NT2/D1 (cell line): ENCODE data around the gene C10orf53.

ENCODE experiments used
- DNase-seq: peaks from one replicate; pipeline ENCODE4 v3.0.0-alpha.2; 2011; ENCODE audit warnings: low read depth, low spot score
- H3K27me3 ChIP-seq: 2 replicates; pipeline ENCODE4 v1.6.0; 2011; ENCODE audit warnings: mild to moderate bottlenecking; ENCODE audit not compliant: insufficient read length, insufficient read depth
- H3K36me3 ChIP-seq: 2 replicates; pipeline ENCODE4 v1.6.1; 2011; ENCODE audit warnings: mild to moderate bottlenecking, low read length, mixed read lengths; ENCODE audit not compliant: insufficient read depth, insufficient read length
- H3K4me1 ChIP-seq: 2 replicates; pipeline ENCODE4 v1.5.1; 2011; ENCODE audit not compliant: insufficient read depth, insufficient read length
- H3K4me3 ChIP-seq: 2 replicates; pipeline ENCODE4 v1.5.1; 2011; ENCODE audit warnings: low read depth; ENCODE audit not compliant: insufficient read length
- H3K9ac ChIP-seq: 2 replicates; pipeline ENCODE4 v1.6.0; 2011; ENCODE audit warnings: low read depth; ENCODE audit not compliant: insufficient read length
- H3K9me3 ChIP-seq: 2 replicates; pipeline ENCODE4 v1.5.1; 2011; ENCODE audit warnings: mild to moderate bottlenecking, low read length; ENCODE audit not compliant: insufficient read depth
- SUZ12 ChIP-seq: IDR thresholded peaks from 2 replicates; pipeline ENCODE4 v1.6.1; 2011; ENCODE audit not compliant: insufficient read length, insufficient read depth; ENCODE audit errors: extremely low read depth
- YY1 ChIP-seq: IDR thresholded peaks from 2 replicates; pipeline ENCODE4 v1.6.1; 2011; ENCODE audit not compliant: insufficient read length, insufficient read depth
- ZNF274 ChIP-seq: IDR thresholded peaks from 2 replicates; pipeline ENCODE4 v1.6.1; 2011; ENCODE audit warnings: mild to moderate bottlenecking, low read depth, low read length

The C10orf53 gene

DNA sequence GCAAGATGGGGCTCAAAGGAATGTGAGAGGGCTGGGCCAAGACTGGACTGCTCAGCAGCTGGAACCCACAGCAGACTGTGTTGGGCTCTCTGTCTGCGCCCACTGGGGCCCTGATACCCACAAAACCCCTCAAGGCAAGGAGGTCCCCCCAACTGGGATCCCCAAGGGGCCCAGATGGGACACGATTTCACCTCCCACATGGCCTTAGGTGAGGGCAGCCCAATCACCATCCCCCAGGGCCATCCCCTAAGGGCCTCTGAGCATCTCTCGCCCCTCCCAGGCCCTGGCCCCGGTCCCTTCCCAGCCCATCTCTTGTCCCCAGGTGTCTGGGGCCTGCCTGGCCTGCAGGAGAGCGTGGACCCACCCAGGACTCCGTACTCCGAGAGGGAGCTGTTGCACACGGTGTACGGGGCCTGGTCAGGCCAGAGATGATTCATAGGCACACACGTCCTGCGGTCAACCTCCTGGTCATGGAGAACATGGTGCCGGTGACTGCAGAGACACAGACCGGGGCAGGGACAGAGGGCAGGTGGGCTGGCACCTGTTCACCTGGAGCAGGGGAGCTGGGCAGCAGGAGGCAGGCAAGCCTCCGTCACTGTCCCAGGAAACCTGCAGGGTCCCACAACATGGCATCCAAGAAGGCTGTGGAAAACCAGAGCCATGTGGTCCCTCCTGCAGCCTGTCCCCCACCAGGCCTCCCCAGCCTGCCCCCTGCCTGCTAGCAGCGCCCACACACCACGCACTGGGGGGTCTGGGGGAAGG is 61.1 kb downstream of the C10orf53 start:
- no peak for TF ChIP-seq SUZ12
- no peak for TF ChIP-seq YY1
- TF ChIP-seq ZNF274: no peak
- Histone ChIP-seq H3K27me3 (no peaks in the 10 kb centered on the region), H3K4me3 (no peak overlapping the region), H3K9me3 (no peaks in the 10 kb centered on the region), H3K4me1 (no peaks in the 10 kb centered on the region), H3K36me3 (peaks cover 22% of the 10 kb centered on the region), H3K9ac (no peak overlapping the region)
- DNase-seq: no peak

- Histone ChIP-seq H3K36me3 (peaks cover 22% of the 10 kb centered on the region), H3K9ac (no peak overlapping the region), H3K27me3 (no peaks in the 10 kb centered on the region), H3K4me3 (no peak overlapping the region), H3K4me1 (no peaks in the 10 kb centered on the region), H3K9me3 (no peaks in the 10 kb centered on the region)
- TF ChIP-seq ZNF274 (no peak), SUZ12 (no peak), YY1 (no peak)
- no peak for DNase-seq
Observed at GRCh38 chr10:49741108-49741995, 61.9 kb downstream of the C10orf53 start.

GRCh38 chr10:49742683-49743463 is 63.4 kb downstream of the C10orf53 start:
- TF ChIP-seq YY1 (no peak), SUZ12 (no peak), ZNF274 (no peak)
- Histone ChIP-seq H3K27me3 (no peaks in the 10 kb centered on the region), H3K36me3 (peaks cover 25% of the 10 kb centered on the region), H3K9me3 (no peaks in the 10 kb centered on the region), H3K4me1 (no peaks in the 10 kb centered on the region), H3K4me3 (no peak overlapping the region), H3K9ac (no peak overlapping the region)
- no peak for DNase-seq

DNA sequence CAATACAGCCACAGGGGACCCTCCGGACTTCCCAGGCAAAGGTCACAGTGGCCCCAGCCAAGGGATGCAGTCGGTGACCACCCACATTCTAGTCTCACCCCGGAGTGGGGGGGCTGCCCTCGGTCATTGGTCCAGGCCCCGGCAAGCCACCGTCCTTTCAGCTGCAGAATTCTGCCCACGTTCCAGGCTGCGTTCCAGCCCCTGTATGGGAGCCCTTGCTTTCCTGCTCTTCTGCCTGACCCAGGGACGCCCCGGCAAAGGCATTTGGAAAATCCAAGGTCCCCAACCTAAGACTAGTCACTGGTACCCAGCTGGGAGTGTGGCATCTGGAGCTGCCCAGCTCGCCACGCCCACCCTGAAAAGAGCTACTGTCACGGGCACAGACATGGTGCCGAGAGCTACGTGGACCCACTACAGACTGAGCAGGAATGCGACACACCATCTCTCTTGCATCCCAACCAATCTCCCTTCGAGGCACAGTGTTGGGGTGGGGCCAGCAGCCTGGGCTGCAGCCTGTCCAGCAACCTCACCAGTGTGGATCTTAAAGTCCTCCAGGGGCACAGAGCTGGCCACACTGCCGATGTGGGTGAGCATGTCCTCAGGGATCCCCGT is 64.1 kb downstream of the C10orf53 start:
- TF ChIP-seq ZNF274 (no peak), YY1 (no peak), SUZ12 (no peak)
- Histone ChIP-seq H3K4me1 (no peaks in the 10 kb centered on the region), H3K36me3 (peaks cover 25% of the 10 kb centered on the region), H3K9ac (no peak overlapping the region), H3K27me3 (no peaks in the 10 kb centered on the region), H3K9me3 (no peaks in the 10 kb centered on the region), H3K4me3 (no peak overlapping the region)
- DNase-seq: no peak

DNA sequence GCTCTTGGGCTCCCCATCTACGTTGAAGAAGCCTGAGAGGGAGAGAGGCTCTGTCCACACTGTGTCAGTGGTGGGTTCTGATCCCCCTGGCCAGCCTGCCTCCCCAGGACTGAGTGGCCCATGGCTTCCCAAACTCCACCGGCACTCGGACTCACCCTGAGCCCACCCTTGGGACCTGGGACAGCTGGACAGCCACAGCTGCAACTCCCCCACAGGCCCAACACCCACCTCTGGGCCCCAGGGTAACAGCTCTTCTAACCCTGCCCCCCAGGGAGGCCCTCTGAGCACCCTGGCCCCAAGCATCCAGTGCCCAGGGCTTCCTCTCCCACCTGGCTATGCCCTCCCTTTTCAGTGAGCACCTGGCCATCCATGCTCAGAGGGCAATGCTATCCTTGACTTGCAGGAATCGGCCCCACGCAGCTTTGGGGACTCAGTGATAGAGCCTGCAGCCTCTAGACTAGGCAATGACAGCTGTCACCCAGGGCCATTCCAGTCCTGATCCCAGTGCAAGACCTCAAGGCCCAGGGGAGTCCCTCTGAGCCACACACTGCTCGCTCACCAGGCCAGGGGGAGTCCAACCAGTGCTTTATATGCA is 64.7 kb downstream of the C10orf53 start:
- H3K27me3 ChIP-seq: no peaks in the 10 kb centered on the region
- H3K4me3 ChIP-seq: no peak overlapping the region
- no peak for TF ChIP-seq YY1
- no peak for TF ChIP-seq SUZ12
- TF ChIP-seq ZNF274: no peak
- no peaks in the 10 kb centered on the region for H3K9me3 ChIP-seq
- no peaks in the 10 kb centered on the region for H3K4me1 ChIP-seq
- H3K36me3 ChIP-seq: peaks cover 25% of the 10 kb centered on the region
- no peak overlapping the region for H3K9ac ChIP-seq
- no peak for DNase-seq

DNA sequence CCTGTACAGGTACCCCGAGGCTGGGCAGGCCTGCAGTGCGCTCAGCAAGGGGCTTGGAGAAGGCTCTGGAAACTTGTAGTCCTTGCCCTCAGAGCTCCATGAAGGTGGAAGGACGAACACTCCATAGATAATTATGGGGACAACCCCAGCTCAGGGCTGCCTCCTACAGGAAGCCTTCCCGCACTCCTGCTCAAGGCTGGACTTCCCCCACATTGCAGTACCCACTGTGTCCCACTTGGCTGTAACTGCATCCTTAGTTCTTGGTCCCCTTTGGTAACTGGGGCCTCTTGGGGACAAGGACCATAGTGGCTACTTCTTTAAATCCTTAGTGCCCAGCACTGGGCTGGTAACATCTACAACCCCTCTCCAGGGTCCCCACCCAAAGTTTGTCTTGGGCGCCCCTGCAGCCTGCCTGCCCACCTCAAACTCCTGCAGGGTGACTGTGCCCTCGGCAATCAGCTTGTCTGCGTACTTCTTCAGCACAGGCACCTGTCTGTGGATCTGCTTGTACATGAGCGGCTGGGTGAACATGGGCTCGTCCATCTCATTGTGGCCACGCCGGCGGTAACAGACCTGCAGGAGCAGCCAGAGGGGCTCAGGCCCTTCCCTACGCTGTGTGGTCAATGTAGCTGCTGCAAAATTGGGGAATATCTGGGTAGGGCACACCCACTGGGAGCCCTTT is 65.6 kb downstream of the C10orf53 start:
- Histone ChIP-seq H3K4me1 (no peaks in the 10 kb centered on the region), H3K9ac (no peak overlapping the region), H3K27me3 (no peaks in the 10 kb centered on the region), H3K9me3 (no peaks in the 10 kb centered on the region), H3K36me3 (peaks cover 25% of the 10 kb centered on the region), H3K4me3 (no peak overlapping the region)
- TF ChIP-seq ZNF274 (no peak), SUZ12 (no peak), YY1 (no peak)
- no peak for DNase-seq
